ENCODE data around the gene EXD3. TPM values are rescaled to one million over a fixed set of nuclear protein-coding genes. Genes with fewer than 3 reads are reported as not detected.
A peak's percentile ranks its signal among the peaks of the same experiment; 100 is the strongest.

The EXD3 gene
- total RNA-seq, 2 experiments from 2014 or later: 6.7 to 7.1 TPM

DNA sequence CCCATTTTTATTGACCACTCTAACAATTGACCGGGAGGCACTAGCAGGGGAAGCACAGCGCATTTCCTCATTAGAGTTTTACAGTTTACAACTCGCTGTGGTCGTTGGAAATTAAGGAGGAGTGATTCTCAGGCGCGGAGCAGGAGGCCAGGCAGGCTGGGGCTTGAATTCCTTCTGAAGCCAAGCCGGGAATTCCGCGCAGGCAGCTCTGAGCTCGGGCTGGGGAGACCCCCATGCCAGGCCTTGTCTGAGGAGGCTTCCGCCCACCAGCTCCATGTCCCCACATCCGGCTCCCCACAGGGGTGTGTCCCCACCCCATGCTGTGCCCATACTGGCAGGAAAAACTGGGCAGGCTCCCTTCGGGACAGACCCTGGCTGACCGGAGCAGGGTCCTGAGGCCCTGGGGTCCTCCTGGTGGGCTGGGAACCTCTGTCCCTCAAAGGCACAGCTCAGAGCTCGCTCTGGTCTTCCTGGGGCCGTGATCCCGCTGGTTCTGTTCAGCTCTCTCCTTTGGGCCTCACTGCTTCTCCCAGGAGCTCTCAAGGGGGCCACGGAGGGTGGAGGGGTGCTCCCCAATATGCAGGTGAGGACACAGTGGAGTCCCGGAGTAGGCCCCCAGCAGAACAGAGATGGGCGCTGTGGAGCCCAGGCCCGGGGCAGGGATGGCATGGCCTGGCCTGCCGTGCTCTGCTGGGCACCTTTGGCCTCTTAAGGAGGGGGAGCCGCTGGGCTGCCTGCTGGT, 119.6 kb downstream of the EXD3 start:
- ChIA-PET POLR2A (interaction anchor here (0.6 kb wide), 1 partner anchor 1527 kb away, joined by 5 read pairs; no protein-coding TSS in a partner anchor), CTCF (interaction anchor here (0.6 to 0.8 kb wide), 4 partner anchors 15 to 344 kb away, joined by 3 to 4 read pairs (median 4); no protein-coding TSS in a partner anchor)
- intact Hi-C loops (cut with DNase I, micrococcal nuclease): loop anchor here in 1 of 2 experiments (2.0 kb wide), 2 partner anchors 23 to 175 kb away; no protein-coding TSS in a partner anchor
- no peak overlapping the region for H3K27ac Mint-ChIP-seq
- H3K4me3 Mint-ChIP-seq: peak overlapping the region; percentile 28
- no peak for DNase-seq
- ATAC-seq: no peak
- no peaks in the 10 kb centered on the region for H3K36me3 Mint-ChIP-seq (ENCODE audit: low read depth)
- H3K27me3 Mint-ChIP-seq: peaks cover 9% of the 10 kb centered on the region
- H3K4me1 Mint-ChIP-seq: peaks cover 17% of the 10 kb centered on the region
- no peaks in the 10 kb centered on the region for H3K9me3 Mint-ChIP-seq (ENCODE audit: low read depth)

DNA sequence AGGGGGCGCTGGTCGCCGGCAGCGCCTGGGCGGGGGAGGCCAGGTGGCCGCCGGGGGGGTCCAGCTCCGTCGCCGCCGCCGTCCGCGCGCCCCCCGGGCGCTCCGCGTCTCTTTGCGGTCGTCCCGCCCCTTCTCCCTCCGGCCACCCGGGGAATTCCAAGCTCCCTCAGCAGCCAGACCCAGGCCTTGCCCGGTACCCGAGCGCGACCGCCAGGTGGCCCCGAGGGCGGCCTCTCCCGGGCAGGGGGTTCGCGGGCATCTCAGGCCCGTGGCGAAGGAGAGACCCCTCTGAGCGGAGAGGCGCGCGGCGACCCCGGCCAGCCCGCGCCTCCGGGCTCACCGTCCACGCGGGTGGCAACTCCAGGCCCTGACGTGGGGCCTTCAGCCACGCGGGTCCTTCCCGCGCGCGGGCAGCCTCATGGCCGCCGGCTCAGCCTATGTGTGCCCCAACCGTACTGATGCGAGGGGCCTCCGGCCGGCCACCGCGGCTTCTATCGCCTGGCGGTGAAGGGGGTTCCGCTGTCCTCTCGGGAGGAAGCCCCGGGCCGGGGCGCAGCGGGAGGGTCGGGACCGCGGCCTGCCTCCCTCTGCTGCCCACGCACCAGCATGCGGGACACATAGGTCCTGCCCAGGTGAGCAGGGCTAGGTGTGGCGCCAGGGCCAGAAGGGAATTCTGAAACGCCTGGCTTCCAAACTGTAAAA, 120.4 kb downstream of the EXD3 start:
- peak overlapping the region; percentile 28 for H3K4me3 Mint-ChIP-seq
- H3K27ac Mint-ChIP-seq: no peak overlapping the region
- ChIA-PET CTCF (interaction anchor here (0.5 to 1.3 kb wide), 6 partner anchors 9 to 898 kb away, joined by 3 to 6 read pairs (median 3); no protein-coding TSS in a partner anchor), POLR2A (interaction anchor here (0.6 kb wide), 1 partner anchor 98 kb away, joined by 4 read pairs; no protein-coding TSS in a partner anchor)
- H3K27me3 Mint-ChIP-seq: peaks cover 9% of the 10 kb centered on the region
- no peak for DNase-seq
- H3K36me3 Mint-ChIP-seq (ENCODE audit: low read depth): no peaks in the 10 kb centered on the region
- H3K4me1 Mint-ChIP-seq: peaks cover 16% of the 10 kb centered on the region
- H3K9me3 Mint-ChIP-seq (ENCODE audit: low read depth): no peaks in the 10 kb centered on the region
- intact Hi-C loops (cut with DNase I, micrococcal nuclease): loop anchor here in 1 of 2 experiments (1.0 to 2.0 kb wide), 5 partner anchors 24 to 303 kb away; partner anchors contain the start of genes ARRDC1, EXD3 and NOXA1
- peak; percentile 40 for ATAC-seq

- DNase-seq (peak; percentile 96), ATAC-seq (peak; percentile 75)
- Mint-ChIP-seq H3K27me3 (peaks cover 13% of the 10 kb centered on the region), H3K9me3 (ENCODE audit: low read depth) (no peaks in the 10 kb centered on the region), H3K36me3 (ENCODE audit: low read depth) (no peaks in the 10 kb centered on the region), H3K4me3 (peak within 1 kb of the TSS; percentile 74), H3K4me1 (peaks cover 15% of the 10 kb centered on the region), H3K27ac (no peak within 1 kb of the TSS)
- CTCF ChIA-PET: interaction anchor here (0.5 to 1.4 kb wide), 10 partner anchors 9 to 897 kb away, joined by 3 to 6 read pairs (median 3); no protein-coding TSS in a partner anchor
- intact Hi-C loops (cut with DNase I, micrococcal nuclease): loop anchor here in 1 of 2 experiments (1.0 to 2.0 kb wide), 5 partner anchors 25 to 303 kb away; partner anchors contain the start of genes ARRDC1, EXD3 and NOXA1
- POLR2A ChIA-PET: interaction anchor here (0.6 to 1.1 kb wide), 2 partner anchors 98 to 250 kb away, joined by 3 to 4 read pairs; partner anchors contain the start of gene MRPL41
These were observed 120.9 kb downstream of the EXD3 start, which contains the start of gene NRARP for GRCh38 chr9:137302118-137302448. NRARP (minus strand) TSS chr9:137302271; CDS start chr9:137301928, 343 bp downstream.

GRCh38 chr9:137301081-137301947, 121.6 kb downstream of the EXD3 start:
- ATAC-seq (peak; percentile 14), DNase-seq (peak; percentile 59)
- intact Hi-C loops (cut with DNase I, micrococcal nuclease): no loop called here

DNA sequence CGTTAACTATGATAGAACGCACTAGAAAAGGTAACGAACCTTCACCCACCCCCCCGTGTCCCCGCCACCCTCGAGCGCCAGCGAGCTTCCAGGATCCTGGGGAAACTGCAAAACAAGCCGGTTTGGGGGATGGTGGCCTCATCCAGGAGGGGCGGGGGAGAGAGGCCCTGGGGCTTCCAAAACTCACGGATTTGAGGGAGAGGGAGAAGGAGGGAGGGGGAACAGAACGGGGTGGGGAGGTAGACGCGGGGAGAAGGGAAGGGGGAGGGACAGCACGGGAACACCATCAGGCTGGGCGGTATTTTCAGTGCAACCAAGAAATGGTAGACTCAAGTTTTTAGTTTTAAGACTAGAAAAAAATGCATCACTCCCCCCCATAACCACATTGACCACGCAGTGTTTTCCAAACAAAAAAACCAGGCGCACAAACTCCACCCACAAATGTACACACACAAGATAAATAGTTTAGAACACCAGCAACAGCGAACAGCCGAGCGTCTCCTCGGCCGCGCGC, 122.3 kb downstream of the EXD3 start:
- intact Hi-C loops (cut with DNase I, micrococcal nuclease): no loop called here
- peaks cover 19% of the 10 kb centered on the region for H3K27me3 Mint-ChIP-seq
- ATAC-seq (no peak), DNase-seq (no peak)
- no peaks in the 10 kb centered on the region for H3K9me3 Mint-ChIP-seq (ENCODE audit: low read depth)
- CTCF ChIA-PET: interaction anchor here (1.4 kb wide), 1 partner anchor 97 kb away, joined by 3 read pairs; no protein-coding TSS in a partner anchor
- no peaks in the 10 kb centered on the region for H3K36me3 Mint-ChIP-seq (ENCODE audit: low read depth)
- H3K4me3 Mint-ChIP-seq: peak overlapping the region; percentile 74
- POLR2A ChIA-PET: no interaction called here
- peaks cover 12% of the 10 kb centered on the region for H3K4me1 Mint-ChIP-seq
- H3K27ac Mint-ChIP-seq: peak overlapping the region; percentile 58

More at GRCh38 chr9:137301081-137301947, 121.6 kb downstream of the EXD3 start:
- ChIA-PET CTCF (interaction anchor here (0.6 to 1.4 kb wide), 8 partner anchors 8 to 230 kb away, joined by 3 to 6 read pairs (median 3); no protein-coding TSS in a partner anchor), POLR2A (interaction anchor here (1.1 kb wide), 1 partner anchor 251 kb away, joined by 3 read pairs; the partner anchor contains the start of gene MRPL41)
- Mint-ChIP-seq H3K4me3 (peak overlapping the region; percentile 74), H3K9me3 (ENCODE audit: low read depth) (no peaks in the 10 kb centered on the region), H3K36me3 (ENCODE audit: low read depth) (no peaks in the 10 kb centered on the region), H3K27ac (no peak overlapping the region), H3K4me1 (peaks cover 15% of the 10 kb centered on the region), H3K27me3 (peaks cover 19% of the 10 kb centered on the region)

GRCh38 chr9:137299938-137300337, 123.0 kb downstream of the EXD3 start:
- Mint-ChIP-seq H3K4me1 (peaks cover 7% of the 10 kb centered on the region), H3K4me3 (peak overlapping the region; percentile 41), H3K36me3 (ENCODE audit: low read depth) (no peaks in the 10 kb centered on the region), H3K27ac (no peak overlapping the region), H3K27me3 (peaks cover 19% of the 10 kb centered on the region), H3K9me3 (ENCODE audit: low read depth) (no peaks in the 10 kb centered on the region)
- intact Hi-C loops (cut with DNase I, micrococcal nuclease): loop anchor here in 1 of 2 experiments (10.0 kb wide), 2 partner anchors 145 to 225 kb away; partner anchors contain the start of gene ENTPD8
- DNase-seq (no peak), ATAC-seq (no peak)
- POLR2A ChIA-PET: no interaction called here
- CTCF ChIA-PET: no interaction called here

- H3K36me3 Mint-ChIP-seq (ENCODE audit: low read depth): no peaks in the 10 kb centered on the region
- peaks cover 23% of the 10 kb centered on the region for H3K27me3 Mint-ChIP-seq
- intact Hi-C loops (cut with DNase I, micrococcal nuclease): loop anchor here in 1 of 2 experiments (10.0 kb wide), 2 partner anchors 146 to 226 kb away; partner anchors contain the start of gene ENTPD8
- ChIA-PET CTCF (interaction anchor here (0.8 kb wide), 1 partner anchor 124 kb away, joined by 3 read pairs; the partner anchor contains the start of gene EXD3), POLR2A (no interaction called here)
- peaks cover 7% of the 10 kb centered on the region for H3K4me1 Mint-ChIP-seq
- DNase-seq (no peak), ATAC-seq (no peak)
- no peaks in the 10 kb centered on the region for H3K9me3 Mint-ChIP-seq (ENCODE audit: low read depth)
- no peak overlapping the region for H3K27ac Mint-ChIP-seq
- no peak overlapping the region for H3K4me3 Mint-ChIP-seq
These were observed 123.8 kb downstream of the EXD3 start for GRCh38 chr9:137299203-137299565.

GRCh38 chr9:137298401-137299202, 124.4 kb downstream of the EXD3 start:
- no peak overlapping the region for H3K4me3 Mint-ChIP-seq
- peaks cover 7% of the 10 kb centered on the region for H3K4me1 Mint-ChIP-seq
- CTCF ChIA-PET: interaction anchor here (0.7 to 0.8 kb wide), 2 partner anchors 106 to 124 kb away, joined by 3 read pairs; partner anchors contain the start of gene EXD3

GRCh38 chr9:137297966-137298365, 125.0 kb downstream of the EXD3 start:
- CTCF ChIA-PET: interaction anchor here (0.7 kb wide), 1 partner anchor 107 kb away, joined by 3 read pairs; no protein-coding TSS in a partner anchor
- no peaks in the 10 kb centered on the region for H3K9me3 Mint-ChIP-seq (ENCODE audit: low read depth)

More at GRCh38 chr9:137298401-137299202, 124.4 kb downstream of the EXD3 start:
- POLR2A ChIA-PET: no interaction called here
- DNase-seq (no peak), ATAC-seq (no peak)
- intact Hi-C loops (cut with DNase I, micrococcal nuclease): loop anchor here in 1 of 2 experiments (10.0 kb wide), 2 partner anchors 146 to 226 kb away; partner anchors contain the start of gene ENTPD8
- H3K9me3 Mint-ChIP-seq (ENCODE audit: low read depth): no peaks in the 10 kb centered on the region
- H3K36me3 Mint-ChIP-seq (ENCODE audit: low read depth): no peaks in the 10 kb centered on the region
- H3K27me3 Mint-ChIP-seq: peaks cover 28% of the 10 kb centered on the region
- no peak overlapping the region for H3K27ac Mint-ChIP-seq

More at GRCh38 chr9:137297966-137298365, 125.0 kb downstream of the EXD3 start:
- Mint-ChIP-seq H3K27me3 (peaks cover 32% of the 10 kb centered on the region), H3K27ac (no peak overlapping the region), H3K4me3 (no peak overlapping the region), H3K4me1 (peaks cover 7% of the 10 kb centered on the region), H3K36me3 (ENCODE audit: low read depth) (no peaks in the 10 kb centered on the region)
- DNase-seq (no peak), ATAC-seq (no peak)
- intact Hi-C loops (cut with DNase I, micrococcal nuclease): loop anchor here in 1 of 2 experiments (10.0 kb wide), 2 partner anchors 147 to 227 kb away; partner anchors contain the start of gene ENTPD8
- POLR2A ChIA-PET: no interaction called here

Data from activated CD4-positive, alpha-beta T cell treated with anti-CD3 and anti-CD28 coated beads for 36 hours (primary cell).